HepG2 (cell line): Measurements from ENCODE around the gene GGT1. TPM values are rescaled to one million over a fixed set of nuclear protein-coding genes. Genes with fewer than 3 reads are reported as not detected.
A peak's percentile ranks its signal among the peaks of the same experiment; 100 is the strongest.

ENCODE experiments used
- CBX5 ChIP-seq: sonication (generic); formaldehyde crosslinking; IDR thresholded peaks from 2 replicates; pipeline ENCODE4 v1.4.0; 2020; ENCODE audit warnings: missing genetic modification reagents, borderline replicate concordance
- FOXA3 ChIP-seq: IDR thresholded peaks from 2 replicates; pipeline ENCODE4 v1.6.1; 2016; ENCODE audit warnings: missing genetic modification reagents, missing compliant biosample characterization
- HDAC1 ChIP-seq: sonication (generic); formaldehyde crosslinking; IDR thresholded peaks from 2 replicates; pipeline ENCODE4 v1.5.1; 2020; ENCODE audit warnings: mild to moderate bottlenecking, missing genetic modification reagents
- IRF2 ChIP-seq: IDR thresholded peaks from 2 replicates; pipeline ENCODE4 v1.6.1; 2018; ENCODE audit warnings: missing genetic modification reagents, missing compliant biosample characterization
- JUN ChIP-seq: sonication (generic); formaldehyde crosslinking; IDR thresholded peaks from 2 replicates; pipeline ENCODE4 v1.4.0; 2020; ENCODE audit warnings: mild to moderate bottlenecking, missing genetic modification reagents
- KAT7 ChIP-seq: IDR thresholded peaks from 2 replicates; pipeline ENCODE4 v1.6.1; 2018; ENCODE audit warnings: borderline replicate concordance, missing compliant biosample characterization
- NONO ChIP-seq, 2 experiments: fragments of 450-650 bp in 1 of 2; sonication (generic) in 1 of 2; formaldehyde crosslinking in 1 of 2; IDR thresholded peaks in 1 of 2; conservative IDR thresholded peaks in 1 of 2; 2 replicates each; pipeline versions ENCODE4 v1.6.1 to v1.8.0; 2017 to 2022; ENCODE audit warnings: mild to moderate bottlenecking in 1 of 2, missing genetic modification reagents in 1 of 2, moderate library complexity in 1 of 2
- NRL ChIP-seq: sonication (generic); formaldehyde crosslinking; IDR thresholded peaks from 2 replicates; pipeline ENCODE4 v1.5.0; 2020; ENCODE audit warnings: missing genetic modification reagents, mild to moderate bottlenecking, moderate library complexity, borderline replicate concordance
- PHF21A ChIP-seq: sonication (generic); formaldehyde crosslinking; IDR thresholded peaks from 2 replicates; pipeline ENCODE4 v1.5.0; 2020; ENCODE audit warnings: mild to moderate bottlenecking, missing genetic modification reagents
- PITX1 ChIP-seq: sonication (generic); formaldehyde crosslinking; IDR thresholded peaks from 2 replicates; pipeline ENCODE4 v1.5.1; 2020; ENCODE audit warnings: mild to moderate bottlenecking, missing genetic modification reagents
- REPIN1 ChIP-seq: sonication (generic); formaldehyde crosslinking; IDR thresholded peaks from 2 replicates; pipeline ENCODE4 v1.8.0; 2022; ENCODE audit warnings: missing genetic modification reagents, low read depth, mild to moderate bottlenecking, borderline replicate concordance
- RXRA ChIP-seq: sonication (generic); formaldehyde crosslinking; IDR thresholded peaks from 2 replicates; pipeline ENCODE4 v1.5.1; 2020; ENCODE audit warnings: missing genetic modification reagents
- RXRB ChIP-seq: IDR thresholded peaks from 2 replicates; pipeline ENCODE4 v1.6.1; 2016; ENCODE audit warnings: borderline replicate concordance, missing genetic modification reagents, missing compliant biosample characterization
- SAP130 ChIP-seq: IDR thresholded peaks from 2 replicates; pipeline ENCODE4 v1.6.1; 2016; ENCODE audit warnings: low read depth
- SSRP1 ChIP-seq: IDR thresholded peaks from 2 replicates; pipeline ENCODE4 v1.6.1; 2016; ENCODE audit warnings: control low read depth
- TFAP4 ChIP-seq: sonication (generic); IDR thresholded peaks from 2 replicates; pipeline ENCODE4 v1.6.1; 2016; ENCODE audit warnings: low read depth, borderline replicate concordance
- THAP9 ChIP-seq: sonication (generic); formaldehyde crosslinking; IDR thresholded peaks from 2 replicates; pipeline ENCODE4; 2020; ENCODE audit warnings: missing genetic modification reagents, mild to moderate bottlenecking, borderline replicate concordance
- ZMYM2 ChIP-seq: sonication (generic); formaldehyde crosslinking; IDR thresholded peaks from 2 replicates; pipeline ENCODE4 v1.8.0; 2022; ENCODE audit warnings: mild to moderate bottlenecking, missing genetic modification reagents
- ZMYM4 ChIP-seq: sonication (generic); formaldehyde crosslinking; IDR thresholded peaks from 2 replicates; pipeline ENCODE4 v1.8.1; 2023; ENCODE audit warnings: mild to moderate bottlenecking, missing genetic modification reagents
- ZNF101 ChIP-seq: sonication (generic); formaldehyde crosslinking; IDR thresholded peaks from 2 replicates; pipeline ENCODE4 v1.4.0; 2020; ENCODE audit warnings: mild to moderate bottlenecking, low read depth, missing genetic modification reagents, borderline replicate concordance
- ZNF143 ChIP-seq: sonication (generic); formaldehyde crosslinking; IDR thresholded peaks from 2 replicates; pipeline ENCODE4 v1.4.0; 2020; ENCODE audit warnings: missing genetic modification reagents
- ZNF460 ChIP-seq: sonication (generic); formaldehyde crosslinking; IDR thresholded peaks from 2 replicates; pipeline ENCODE4 v1.5.1; 2020; ENCODE audit warnings: missing genetic modification reagents, mild to moderate bottlenecking, borderline replicate concordance
- ZNF580 ChIP-seq: IDR thresholded peaks from 2 replicates; pipeline ENCODE4 v1.6.1; 2016; ENCODE audit warnings: low read depth, borderline replicate concordance
- ZNF770 ChIP-seq: sonication (generic); formaldehyde crosslinking; IDR thresholded peaks from 2 replicates; pipeline ENCODE4 v1.5.0; 2020; ENCODE audit warnings: mild to moderate bottlenecking, missing genetic modification reagents
- polyA plus RNA-seq, 8 experiments: library from polyadenylated mRNA; depleted of rRNA in 3 of 8; stranded (reverse) in 7 of 8; unstranded in 1 of 8; fragments of >200 nt; fragmentation: Illumina TruSeq in 4 of 8; extraction: Trizol in 4 of 8; gene quantifications; 2 replicates each; pipeline versions ENCODE4 v1.2.1 to v1.2.3, GENCODE V29; 2011 to 2016; ENCODE audit warnings: low read depth in 4 of 8, missing spikeins in 1 of 8, mixed read lengths in 1 of 8; ENCODE audit not compliant: insufficient read depth in 1 of 8
- total RNA-seq, 5 experiments: library from RNA; depleted of rRNA; stranded (reverse); fragments of >200 nt; fragmentation: Illumina TruSeq; extraction: Trizol; gene quantifications; 2 replicates each; pipeline ENCODE4 v1.2.3, GENCODE V29; 2016; ENCODE audit warnings: low read depth in 1 of 5

GGT1 gene
- total and polyA plus RNA-seq, 2 of the 13 experiments (the other 11 are each of a cell fraction or from before 2014, with no cell fraction given): 29.9 to 103 TPM

- TF ChIP-seq PITX1 (CRISPR knock-in tag) (peak; percentile 39), ZMYM2 (CRISPR knock-in tag) (peak; percentile 86), JUN (CRISPR knock-in tag) (no peak), TFAP4 (no peak), HDAC1 (CRISPR knock-in tag) (peak; percentile 51; the same call in 1 of the 2 replicates), NONO (IDR thresholded peaks at IDR 0.05) (no peak), NONO (CRISPR knock-in tag; conservative IDR thresholded peaks at IDR 0.05) (peak; percentile 46; the same call in 1 of the 2 replicates), ZNF580 (CRISPR knock-in tag) (0 out of 2 replicates have a peak, but pooled peaks have one; percentile 24), IRF2 (CRISPR knock-in tag) (0 out of 2 replicates have a peak, but pooled peaks have one; percentile 23), ZNF101 (CRISPR knock-in tag) (no peak), RXRA (CRISPR knock-in tag) (peak; percentile 15; the same call in 1 of the 2 replicates), CBX5 (CRISPR knock-in tag) (peak; percentile 32; the same call in 1 of the 2 replicates), ZNF143 (CRISPR knock-in tag) (no peak), ZMYM4 (CRISPR knock-in tag) (0 out of 2 replicates have a peak, but pooled peaks have one; percentile 53), REPIN1 (CRISPR knock-in tag) (no peak), RXRB (CRISPR knock-in tag) (peak; percentile 57; the same call in 1 of the 2 replicates), THAP9 (CRISPR knock-in tag) (0 out of 2 replicates have a peak, but pooled peaks have one; percentile 33), FOXA3 (CRISPR knock-in tag) (0 out of 2 replicates have a peak, but pooled peaks have one; percentile 30), PHF21A (CRISPR knock-in tag) (peak; percentile 27; the same call in 1 of the 2 replicates), KAT7 (CRISPR knock-in tag) (0 out of 2 replicates have a peak, but pooled peaks have one; percentile 58), ZNF770 (CRISPR knock-in tag) (peak; percentile 95), SSRP1 (peak; percentile 27; the same call in 1 of the 2 replicates), NRL (no peak), SAP130 (CRISPR knock-in tag) (peak; percentile 58), ZNF460 (peak; percentile 94)
These were observed 38.5 kb upstream of the GGT1 start (continued) for GRCh38 chr22:24564376-24565058.
